Thoracic aorta (tissue), 2 donors: Measurements from ENCODE around the gene SORBS2. TPM values are rescaled to one million over a fixed set of nuclear protein-coding genes. Genes with fewer than 3 reads are reported as not detected.

ENCODE experiments used
- ATAC-seq: fragments of 150-250 bp; one replicate; pipeline ENCODE4 v1.8.0; 2017; ENCODE audit warnings: low read depth; ENCODE audit not compliant: insufficient number of reproducible peaks, low FRiP score
- DNase-seq: peaks from one replicate; pipeline ENCODE4 v3.0.0-alpha.2; 2020; ENCODE audit warnings: low spot score
- H3K27ac ChIP-seq, 2 donors: fragments of 200-600 bp; sonication (generic); 1 replicate in 1 of 2; 2 replicates in 1 of 2; pipeline ENCODE4 v1.5.1; 2016; ENCODE audit warnings: mild to moderate bottlenecking in 2 of 2, moderate library complexity in 2 of 2
- H3K27me3 ChIP-seq: fragments of 200-600 bp; sonication (generic); replicated peaks from 2 replicates; pipeline ENCODE4 v1.6.0; 2016; ENCODE audit warnings: mild to moderate bottlenecking; ENCODE audit not compliant: insufficient read depth
- H3K36me3 ChIP-seq: fragments of 200-600 bp; sonication (generic); one replicate; pipeline ENCODE4 v1.5.1; 2016
- H3K4me1 ChIP-seq, 2 donors: fragments of 200-600 bp; sonication (generic); 1 replicate in 1 of 2; 2 replicates in 1 of 2; pipeline versions ENCODE4 v1.5.1 to v1.6.0; 2016; ENCODE audit warnings: low read depth in 2 of 2, mild to moderate bottlenecking in 1 of 2; ENCODE audit not compliant: control insufficient read depth in 1 of 2
- H3K4me3 ChIP-seq: fragments of 200-600 bp; sonication (generic); 2 replicates; pipeline ENCODE4 v1.5.1; 2016; ENCODE audit warnings: mild to moderate bottlenecking
- H3K9me3 ChIP-seq: fragments of 200-600 bp; sonication (generic); 2 replicates; pipeline ENCODE4 v1.5.1; 2016
- total RNA-seq, 2 donors: library from RNA; depleted of rRNA; stranded (reverse); fragments of >200 nt; gene quantifications; one replicate each; pipeline versions ENCODE4 v1.1.0 to v1.2.3, GENCODE V29; 2016
- TF ChIP-seq, protein P1 (sequence below): fragments of 200-600 bp; sonication (generic); IDR thresholded peaks from one replicate; pipeline ENCODE4 v1.5.1; 2019; ENCODE audit warnings: antibody characterized with exemption

The SORBS2 gene
- total RNA-seq, 2 donors from 2014 or later: 268 to 443 TPM

- ATAC-seq (no peak), DNase-seq (no peak)
- Histone ChIP-seq H3K36me3 (no peaks in the 10 kb centered on the region), H3K4me1 (peaks cover 5 to 28% of the 10 kb centered on the region in 2 donors), H3K4me3 (no peak overlapping the region), H3K9me3 (no peaks in the 10 kb centered on the region), H3K27me3 (no peaks in the 10 kb centered on the region), H3K27ac (no peak overlapping the region)
- TF ChIP-seq, protein P1, sequence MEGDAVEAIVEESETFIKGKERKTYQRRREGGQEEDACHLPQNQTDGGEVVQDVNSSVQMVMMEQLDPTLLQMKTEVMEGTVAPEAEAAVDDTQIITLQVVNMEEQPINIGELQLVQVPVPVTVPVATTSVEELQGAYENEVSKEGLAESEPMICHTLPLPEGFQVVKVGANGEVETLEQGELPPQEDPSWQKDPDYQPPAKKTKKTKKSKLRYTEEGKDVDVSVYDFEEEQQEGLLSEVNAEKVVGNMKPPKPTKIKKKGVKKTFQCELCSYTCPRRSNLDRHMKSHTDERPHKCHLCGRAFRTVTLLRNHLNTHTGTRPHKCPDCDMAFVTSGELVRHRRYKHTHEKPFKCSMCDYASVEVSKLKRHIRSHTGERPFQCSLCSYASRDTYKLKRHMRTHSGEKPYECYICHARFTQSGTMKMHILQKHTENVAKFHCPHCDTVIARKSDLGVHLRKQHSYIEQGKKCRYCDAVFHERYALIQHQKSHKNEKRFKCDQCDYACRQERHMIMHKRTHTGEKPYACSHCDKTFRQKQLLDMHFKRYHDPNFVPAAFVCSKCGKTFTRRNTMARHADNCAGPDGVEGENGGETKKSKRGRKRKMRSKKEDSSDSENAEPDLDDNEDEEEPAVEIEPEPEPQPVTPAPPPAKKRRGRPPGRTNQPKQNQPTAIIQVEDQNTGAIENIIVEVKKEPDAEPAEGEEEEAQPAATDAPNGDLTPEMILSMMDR: no peak
These were observed 131.4 kb downstream of the SORBS2 start for GRCh38 chr4:185680617-185681016.

- no peak overlapping the region for H3K27ac ChIP-seq
- H3K9me3 ChIP-seq: no peaks in the 10 kb centered on the region
- no peak overlapping the region for H3K4me3 ChIP-seq
- ATAC-seq: no peak
- no peaks in the 10 kb centered on the region for H3K27me3 ChIP-seq
- peaks cover 0 to 21% of the 10 kb centered on the region in 2 donors for H3K4me1 ChIP-seq
- no peaks in the 10 kb centered on the region for H3K36me3 ChIP-seq
- DNase-seq: no peak
- TF ChIP-seq, protein P1: no peak
These were observed 132.5 kb downstream of the SORBS2 start for GRCh38 chr4:185679523-185679922.

GRCh38 chr4:185677637-185678314 is 134.2 kb downstream of the SORBS2 start:
- no peaks in the 10 kb centered on the region for H3K9me3 ChIP-seq
- peaks cover 0 to 24% of the 10 kb centered on the region in 2 donors for H3K4me1 ChIP-seq
- H3K4me3 ChIP-seq: no peak overlapping the region
- DNase-seq (no peak), ATAC-seq (no peak)
- H3K27me3 ChIP-seq: no peaks in the 10 kb centered on the region
- no peaks in the 10 kb centered on the region for H3K36me3 ChIP-seq
- H3K27ac ChIP-seq: no peak overlapping the region
- TF ChIP-seq, protein P1: no peak

DNA sequence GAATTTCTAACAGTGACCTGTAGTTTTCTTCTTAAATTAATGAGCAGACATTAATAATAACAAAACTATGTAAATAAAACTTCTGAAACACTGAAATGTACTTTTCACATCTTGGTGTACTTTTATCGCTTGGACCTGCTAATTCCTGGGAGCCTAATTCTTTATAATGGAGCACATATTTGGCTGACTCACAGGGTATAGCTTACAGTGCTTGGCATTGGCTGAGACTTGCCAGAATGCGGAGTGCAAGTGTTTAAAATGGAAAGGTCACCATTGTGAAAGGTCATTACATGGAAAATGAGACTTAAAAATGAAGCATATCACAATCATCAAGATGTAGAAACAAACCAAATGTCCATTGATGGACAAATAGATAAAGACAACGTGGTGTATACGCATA is 139.4 kb downstream of the SORBS2 start:
- ATAC-seq (no peak), DNase-seq (no peak)
- Histone ChIP-seq H3K4me1 (peaks cover 3 to 28% of the 10 kb centered on the region in 2 donors), H3K4me3 (no peak overlapping the region), H3K27me3 (no peaks in the 10 kb centered on the region), H3K27ac (peak overlapping the region in 1 of 2 donors; percentile 32), H3K36me3 (no peaks in the 10 kb centered on the region), H3K9me3 (no peaks in the 10 kb centered on the region)
- TF ChIP-seq, protein P1: no peak

- TF ChIP-seq, protein P1: no peak
- DNase-seq: no peak
- Histone ChIP-seq H3K9me3 (no peaks in the 10 kb centered on the region), H3K4me3 (no peak overlapping the region), H3K36me3 (no peaks in the 10 kb centered on the region), H3K27ac (peak overlapping the region; percentile 32 to 37), H3K27me3 (no peaks in the 10 kb centered on the region), H3K4me1 (peaks cover 3 to 28% of the 10 kb centered on the region in 2 donors)
- ATAC-seq: no peak
These were observed 139.8 kb downstream of the SORBS2 start for GRCh38 chr4:185672151-185672550.
